ENCODE measurements around the gene SPEF1.

Gene SPEF1

DNA sequence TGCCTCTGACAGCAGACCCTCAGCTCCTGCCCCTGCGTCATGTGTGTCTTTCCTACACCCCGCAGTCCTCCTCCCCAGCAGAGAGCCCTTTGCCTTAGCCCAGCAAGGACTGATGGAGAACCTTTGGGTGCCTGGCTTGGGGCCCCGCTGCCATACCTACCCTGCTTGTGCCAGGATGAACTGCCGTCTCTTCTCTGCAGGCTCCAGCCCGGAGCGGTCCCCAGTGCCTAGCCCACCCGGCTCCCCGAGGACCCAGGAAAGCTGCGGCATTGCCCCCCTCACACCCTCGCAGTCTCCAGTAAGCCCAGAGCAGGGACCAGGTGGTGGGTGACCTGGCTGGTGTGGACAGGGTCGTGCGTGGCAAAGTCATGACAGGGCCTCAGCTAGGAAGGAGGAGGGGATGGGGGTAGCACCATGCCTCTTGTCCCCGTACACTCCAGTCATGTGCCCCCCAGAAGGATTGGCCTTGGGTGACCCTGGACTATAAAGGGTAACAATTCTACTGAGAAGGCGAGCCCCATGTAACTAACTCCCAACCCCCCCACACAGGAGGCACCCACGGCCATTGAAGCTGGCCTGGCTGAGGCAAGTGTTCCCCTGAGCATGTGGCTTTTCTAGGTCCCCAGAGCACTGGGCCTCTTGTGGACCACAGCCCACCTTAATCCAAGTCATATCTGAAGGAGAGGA lies 40.5 kb downstream of the SPEF1 start:
- H3K4me3 ChIP-seq, result no peak overlapping the region
- peak overlapping the region in 8 of 21 experiments; percentile 34 to 83 (median 65) for H3K27ac ChIP-seq

DNA sequence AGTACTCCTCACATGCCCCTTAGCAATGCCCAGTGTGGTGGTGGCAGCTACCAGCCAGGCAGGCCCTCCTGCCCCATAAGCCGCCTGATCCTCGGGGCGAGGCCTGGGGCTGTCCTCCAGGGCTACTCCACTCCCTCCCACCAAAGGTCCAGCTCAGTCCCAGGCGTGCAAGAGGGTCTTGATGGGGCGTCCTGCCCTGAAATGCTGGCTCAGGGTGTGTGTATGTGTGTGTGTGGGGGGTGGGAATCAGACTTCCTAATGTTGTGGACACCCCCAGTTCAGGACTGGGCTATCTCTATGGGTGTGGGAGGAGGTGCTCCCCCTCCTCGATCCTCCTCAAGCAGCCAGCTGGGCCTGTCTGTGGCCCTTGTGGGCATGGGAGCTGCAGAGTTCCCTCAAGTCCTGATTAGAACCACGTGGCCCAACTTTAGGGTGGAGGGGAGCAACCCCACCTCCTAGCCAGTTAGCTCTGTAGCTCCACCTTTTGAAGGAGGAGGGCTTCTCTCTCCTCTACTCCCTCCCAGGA lies 41.3 kb downstream of the SPEF1 start:
- H3K27ac ChIP-seq, result peak overlapping the region in 16 of 21 experiments; percentile 31 to 83 (median 63)
- no peak overlapping the region for H3K4me3 ChIP-seq

DNA sequence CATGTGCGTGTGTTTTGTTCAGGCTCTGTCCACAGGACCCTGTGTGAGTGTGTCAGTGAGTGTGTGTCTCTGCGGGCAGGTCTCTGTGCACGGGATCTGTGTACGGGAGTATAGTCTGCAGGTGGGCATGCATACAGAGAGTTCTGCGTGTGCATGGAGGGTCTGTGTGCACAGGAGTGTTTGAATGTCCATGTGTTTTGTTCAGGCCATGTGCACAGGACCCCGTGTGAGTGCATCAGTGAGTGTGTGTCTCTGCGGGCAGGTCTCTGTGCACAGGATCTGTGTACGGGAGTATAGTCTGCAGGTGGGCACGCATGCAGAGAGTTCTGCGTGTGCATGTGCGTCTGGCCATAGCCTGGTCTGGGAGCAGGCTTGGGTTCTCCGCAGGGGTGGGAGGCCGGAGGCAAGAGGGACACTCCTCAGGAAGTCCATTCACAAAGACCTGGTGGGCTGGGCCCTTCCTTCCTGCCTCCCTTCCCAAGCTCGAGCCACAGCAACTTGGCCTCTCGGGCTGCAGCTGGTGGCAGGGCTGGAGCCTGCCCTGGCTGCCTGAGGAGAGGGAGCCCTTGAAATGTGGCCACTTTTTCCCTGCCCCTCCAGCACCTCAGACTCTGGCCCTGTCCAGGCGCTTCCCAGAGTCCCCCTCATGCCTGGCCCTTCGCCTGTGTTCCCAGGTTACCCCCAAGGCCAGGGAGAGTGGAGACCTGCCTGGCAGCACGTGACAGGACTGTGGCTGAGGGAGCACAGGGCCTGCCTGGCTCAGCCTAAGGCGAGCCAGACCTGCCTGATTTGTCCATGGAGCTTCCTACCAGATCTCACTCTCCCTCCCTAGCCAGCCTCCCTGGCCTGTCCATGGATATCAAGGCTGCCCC lies 42.0 kb downstream of the SPEF1 start:
- Histone ChIP-seq H3K4me3 (no peak overlapping the region), H3K27ac (peak overlapping the region in 15 of 21 experiments; percentile 31 to 83 (median 63))

DNA sequence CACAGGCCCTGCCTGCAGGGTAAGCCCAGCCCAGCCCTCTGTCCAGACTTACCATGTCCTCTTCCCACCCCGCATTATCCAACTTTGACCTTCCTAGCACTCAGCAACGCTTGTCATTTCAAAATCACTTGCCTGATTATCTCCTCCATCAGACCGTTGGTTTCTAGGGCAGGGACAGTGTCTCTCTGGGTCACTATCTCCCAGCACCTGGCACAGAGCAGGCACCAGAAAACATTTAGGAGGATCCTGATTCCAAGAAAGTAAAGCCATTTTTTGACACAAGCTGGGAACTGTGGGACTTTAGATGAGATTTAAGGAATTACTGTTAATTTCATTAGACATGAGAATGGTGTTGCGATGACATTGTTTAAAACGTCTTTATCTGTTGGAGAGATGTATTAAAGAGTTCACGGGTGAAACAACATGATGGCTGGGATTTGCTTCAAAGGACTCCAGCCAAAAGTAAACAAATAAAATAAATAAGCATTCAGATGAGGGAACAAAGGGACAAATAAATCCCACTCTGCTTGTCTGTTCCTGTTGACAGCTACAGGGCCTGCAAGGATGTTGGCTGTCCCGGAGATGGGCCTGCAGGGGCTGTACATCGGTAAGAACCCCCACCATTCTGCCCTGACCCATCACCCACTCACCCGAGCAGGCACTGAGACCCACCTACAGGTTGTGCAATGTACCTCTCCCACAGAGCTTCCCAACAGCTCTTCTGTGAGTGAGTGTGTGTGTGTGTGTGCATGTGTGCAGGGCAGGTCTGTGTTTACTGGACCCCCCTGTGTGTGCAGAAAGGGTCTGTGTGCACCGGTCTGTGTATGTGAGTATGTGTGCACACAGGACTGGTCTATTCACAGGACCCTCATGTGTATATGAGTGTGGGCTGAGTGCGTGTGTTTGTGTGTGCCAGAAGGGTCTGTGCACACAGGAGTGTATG lies 42.9 kb downstream of the SPEF1 start:
- peak overlapping the region in 3 of 21 experiments; percentile 11 to 21 (median 15) for H3K27ac ChIP-seq
- H3K4me3 ChIP-seq, result no peak overlapping the region

DNA sequence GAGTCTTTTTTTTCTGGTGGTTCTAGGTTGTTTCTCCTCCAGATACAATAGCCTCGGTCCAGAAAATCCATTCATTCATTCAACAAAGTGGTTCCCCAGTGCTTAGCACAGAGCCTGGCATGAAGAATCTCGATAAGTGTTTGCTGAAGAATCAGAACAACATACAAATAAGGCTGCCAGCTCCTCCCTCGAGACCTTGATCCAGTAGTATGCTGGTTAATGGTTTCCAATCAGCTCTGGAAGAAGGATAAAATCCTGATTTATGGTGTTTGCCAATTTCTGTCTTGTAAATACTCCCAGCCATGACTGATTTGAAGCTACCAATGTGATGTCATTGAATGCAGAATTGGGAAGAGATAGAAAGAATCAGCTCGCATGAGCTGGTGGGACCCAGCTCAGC lies 45.5 kb downstream of the SPEF1 start:
- H3K4me3 ChIP-seq, result no peak overlapping the region
- no peak overlapping the region for H3K27ac ChIP-seq

DNA sequence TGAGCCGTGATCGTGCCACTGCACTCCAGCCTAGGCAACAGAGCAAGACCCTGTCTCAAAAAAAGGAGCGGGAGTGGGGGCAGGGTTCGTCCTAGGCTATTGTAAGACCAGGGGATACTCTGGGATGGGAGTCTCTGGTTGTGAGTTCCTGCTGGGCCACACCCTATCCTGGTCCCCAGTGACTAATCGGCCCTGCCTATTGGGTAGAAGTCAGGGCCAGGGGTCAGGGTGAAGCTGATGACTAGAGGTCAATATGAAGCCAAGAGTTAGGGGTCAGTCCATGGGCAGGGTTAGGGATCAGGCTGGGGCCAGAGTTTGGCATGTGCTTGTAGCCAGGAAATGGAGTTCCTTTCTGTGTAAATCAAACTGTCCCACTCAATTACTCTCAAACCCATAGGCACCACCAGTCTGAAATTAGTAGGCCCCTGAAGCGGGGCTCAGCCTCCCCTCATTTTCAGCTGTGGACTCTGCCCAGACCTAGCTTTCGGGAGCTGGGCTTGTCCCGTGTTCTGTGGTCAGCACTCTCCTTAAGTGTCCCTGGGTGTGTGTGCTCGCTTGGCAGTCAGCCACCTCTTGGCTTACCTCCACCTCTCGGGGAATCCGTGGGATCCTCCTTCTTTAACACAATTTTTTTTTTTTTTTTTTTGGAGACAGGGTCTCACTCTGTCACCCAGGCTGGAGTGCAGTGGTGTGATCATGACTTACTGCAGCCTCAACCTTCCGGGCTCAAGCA lies 47.0 kb downstream of the SPEF1 start:
- Histone ChIP-seq H3K27ac (peak overlapping the region in 7 of 21 experiments; percentile 17 to 80 (median 49)), H3K4me3 (peak overlapping the region in 3 of 7 experiments; percentile 27 to 40 (median 28))

DNA sequence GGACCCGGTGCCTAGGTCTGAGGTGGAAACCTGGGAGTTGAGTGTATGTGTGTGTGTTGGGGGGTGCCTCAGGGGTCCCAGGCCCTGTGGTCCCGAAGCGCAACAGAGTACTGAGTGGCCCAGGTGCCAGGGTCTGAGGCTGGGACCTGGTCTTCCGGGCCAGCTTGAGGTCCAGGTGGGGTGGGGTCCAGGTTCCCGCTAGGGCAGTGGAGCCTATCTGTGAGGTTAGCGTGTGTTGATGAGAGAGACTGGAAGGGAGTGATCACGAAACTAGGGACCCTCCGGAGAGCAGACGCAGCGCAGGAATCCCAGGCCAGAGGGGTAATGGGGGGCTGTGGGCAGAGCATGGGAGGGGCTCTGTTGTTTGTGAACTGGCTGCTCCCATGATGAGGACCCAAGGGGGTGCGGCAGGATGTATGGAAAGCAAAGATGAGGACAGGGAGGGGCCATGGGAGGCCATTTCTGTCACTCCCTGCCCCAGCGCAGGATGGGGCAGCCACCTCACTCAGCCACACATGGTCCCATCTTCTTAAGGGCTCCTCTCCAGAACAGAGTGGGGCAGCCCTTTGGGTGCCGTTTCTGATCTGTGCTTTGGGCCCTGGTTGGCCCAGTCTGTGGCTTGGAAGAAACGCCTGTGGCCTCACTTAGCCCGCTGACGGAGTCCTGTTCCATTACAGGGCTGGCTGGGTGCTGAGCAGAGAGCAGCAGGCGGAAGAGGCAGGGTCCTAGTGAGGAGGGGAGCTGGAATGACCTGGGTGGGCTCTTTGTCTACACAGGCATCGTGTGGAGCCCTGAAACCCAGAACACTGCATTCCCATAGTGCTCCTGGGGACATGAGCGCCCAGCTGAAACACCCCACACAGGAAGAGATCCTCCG lies 47.9 kb downstream of the SPEF1 start:
- peak overlapping the region; percentile 24 to 40 (median 28) for H3K4me3 ChIP-seq

DNA sequence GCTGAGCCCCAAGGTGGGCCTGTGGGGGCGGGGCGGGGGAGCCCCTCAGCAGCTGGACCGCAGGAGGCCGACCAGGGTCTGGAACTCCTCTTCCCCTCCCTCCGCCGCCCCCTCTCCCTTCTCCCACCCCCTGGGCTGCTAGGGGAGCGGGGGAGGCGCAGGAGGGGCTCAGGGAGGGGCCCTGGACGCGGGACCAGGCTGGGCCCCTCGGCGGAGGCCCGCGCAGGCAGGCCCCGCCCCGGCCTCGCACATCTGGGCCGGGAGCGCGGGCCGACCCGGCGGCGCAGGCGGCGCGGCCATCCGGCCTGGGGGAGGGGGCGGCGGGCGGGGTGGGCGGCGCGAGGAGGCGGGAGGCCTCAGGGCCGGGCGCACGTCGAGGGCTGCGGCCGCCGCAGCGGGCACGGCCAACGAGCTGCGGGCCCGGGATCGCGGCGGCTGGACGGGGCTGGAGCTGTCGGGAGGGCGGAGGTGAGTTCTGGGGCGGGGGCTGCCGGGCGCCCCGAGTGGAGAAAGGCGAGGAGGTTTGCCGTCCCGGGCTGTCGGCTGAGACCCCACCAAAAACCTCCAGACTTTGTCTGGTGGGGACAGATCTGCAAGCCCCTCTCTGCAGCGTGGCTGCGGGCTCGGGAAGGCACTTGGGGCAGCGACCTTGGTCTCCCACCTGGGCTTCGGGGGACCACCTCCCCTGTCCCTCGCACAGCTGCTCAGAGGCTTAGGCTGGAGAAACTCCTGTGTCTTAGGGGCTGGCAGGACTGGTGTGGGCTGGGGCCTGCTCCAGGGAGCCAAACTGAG lies 48.7 kb downstream of the SPEF1 start, which contains the start of gene HSPA12B:
Gene HSPA12B, plus strand, starts transcription at position 359 of the 792 bp plus-strand sequence. CDS start 5,990 bp downstream, outside the sequence.
- Histone ChIP-seq H3K4me3 (peak within 1 kb of the TSS; percentile 24 to 40 (median 28)), H3K27ac (peak within 1 kb of the TSS in 20 of 21 experiments; percentile 12 to 80 (median 56))

More for the DNA sequence above, 47.9 kb downstream of the SPEF1 start:
- peak overlapping the region in 19 of 21 experiments; percentile 22 to 80 (median 50) for H3K27ac ChIP-seq

DNA sequence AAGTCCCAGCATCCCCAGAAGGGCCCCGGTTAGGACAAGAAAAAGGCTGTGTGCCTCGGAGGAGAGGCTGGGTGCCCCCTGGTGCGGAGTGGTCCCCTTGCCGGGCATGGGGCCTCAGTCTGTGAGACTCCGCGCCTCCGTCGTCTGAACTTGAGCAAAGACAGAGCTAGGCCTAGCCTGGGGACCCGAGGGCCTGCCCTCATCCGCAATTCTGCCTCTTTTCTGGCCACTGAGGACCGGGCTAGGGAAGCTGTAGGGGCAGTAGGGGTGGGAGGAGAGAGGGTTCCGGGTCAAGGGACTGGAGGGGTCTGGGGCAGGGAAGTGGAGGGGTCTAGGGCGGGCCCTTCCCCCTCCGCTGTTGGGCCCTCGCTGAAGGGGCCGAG lies 49.3 kb downstream of the SPEF1 start:
- H3K4me3 ChIP-seq, result no peak overlapping the region
- peak overlapping the region in 12 of 21 experiments; percentile 12 to 80 (median 57) for H3K27ac ChIP-seq

DNA sequence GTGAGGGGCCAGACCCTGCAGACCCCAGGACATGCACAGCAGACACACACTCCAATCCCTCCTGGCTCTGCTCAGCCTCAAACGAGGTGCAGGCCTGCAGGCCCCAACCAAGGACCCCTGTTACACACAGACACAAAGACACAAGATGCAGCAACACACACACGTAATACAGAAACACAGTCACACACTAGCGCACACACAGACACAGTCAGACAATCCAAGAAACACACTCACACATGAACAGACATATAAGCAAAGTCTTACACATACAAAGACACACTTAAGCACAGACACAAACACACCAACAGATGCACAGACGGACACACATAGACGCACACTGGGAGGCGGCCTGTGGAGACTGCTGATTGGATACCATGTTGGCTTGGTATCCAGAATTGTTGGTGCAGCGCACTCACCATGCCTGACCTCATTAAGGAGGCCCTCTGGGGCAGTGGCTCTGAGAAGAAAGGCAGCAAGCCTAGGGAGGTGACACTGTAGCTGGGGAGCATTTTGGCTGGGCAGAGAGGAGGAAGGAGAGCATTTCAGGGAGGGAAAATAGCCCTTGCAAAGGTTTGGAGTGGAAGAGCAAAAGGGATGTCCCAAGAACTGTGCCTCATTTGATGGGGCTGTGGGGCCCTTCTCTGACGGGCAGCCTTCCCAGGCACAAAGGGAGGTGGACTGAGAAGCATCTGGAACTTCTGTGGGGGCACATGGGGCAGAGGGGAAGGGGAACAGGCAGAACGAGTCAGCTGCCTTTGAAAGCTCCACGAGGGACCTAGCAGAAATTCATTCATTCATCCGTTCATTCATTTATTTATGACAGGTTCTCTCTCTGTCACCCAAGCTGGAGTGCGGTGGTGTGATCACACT lies 50.2 kb downstream of the SPEF1 start:
- H3K4me3 ChIP-seq, result no peak overlapping the region
- peak overlapping the region in 1 of 21 experiments; percentile 2 for H3K27ac ChIP-seq

DNA sequence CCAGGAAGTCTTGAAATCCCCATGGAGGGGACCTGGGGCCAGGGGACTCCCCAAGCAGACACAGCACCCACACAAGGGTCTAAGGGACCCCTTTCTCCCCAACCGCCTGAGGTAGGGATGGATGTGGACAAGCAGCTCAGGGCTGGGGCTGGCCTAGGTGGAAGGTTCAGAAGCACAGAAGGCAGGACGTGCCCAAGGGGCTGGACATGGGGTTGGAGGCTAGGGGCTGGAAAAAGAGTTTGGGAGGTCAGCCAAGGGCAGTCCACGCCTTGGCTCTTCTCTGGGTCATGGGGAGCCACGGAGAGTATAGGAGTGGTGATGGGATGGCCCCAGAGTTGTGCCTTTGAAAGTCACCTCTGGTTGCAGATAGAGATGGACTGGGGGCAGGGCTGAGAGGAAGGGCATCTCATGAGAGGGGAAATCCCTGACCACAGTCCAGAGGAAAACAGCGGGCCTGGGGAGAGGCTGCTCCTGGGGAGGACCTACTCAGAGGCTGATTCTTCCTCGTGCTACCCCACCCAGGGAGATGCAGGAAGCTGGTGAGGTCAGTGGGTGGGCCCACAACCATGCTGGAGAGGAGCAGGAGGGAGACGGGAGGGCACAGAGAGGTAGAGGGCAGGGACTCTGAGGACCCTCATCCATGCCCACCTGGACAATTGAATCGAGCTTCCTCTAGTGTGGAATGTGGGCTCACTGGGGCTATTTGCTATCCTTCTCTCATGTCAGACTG lies 51.3 kb downstream of the SPEF1 start:
- Histone ChIP-seq H3K4me3 (no peak overlapping the region), H3K27ac (no peak overlapping the region)

DNA sequence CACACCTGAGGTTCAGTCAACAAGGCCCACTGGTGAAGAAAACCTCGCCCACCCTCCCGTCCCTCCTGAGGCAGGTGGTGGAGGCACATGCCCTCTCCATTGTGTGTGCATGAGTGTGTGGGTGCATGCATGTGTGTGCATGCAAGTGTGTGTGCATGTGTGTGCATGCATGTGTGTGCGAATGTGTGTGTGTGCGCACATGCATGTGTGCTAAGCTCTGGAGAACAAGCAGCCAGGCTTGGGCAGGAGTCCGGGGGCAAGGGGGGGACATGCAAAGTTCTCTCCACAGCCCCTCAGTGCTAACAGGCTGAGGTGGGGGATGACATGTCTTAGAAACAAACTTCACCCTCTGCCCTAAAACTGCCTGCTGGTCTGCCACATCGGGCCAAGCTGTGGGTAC lies 51.9 kb downstream of the SPEF1 start:
- no peak overlapping the region for H3K4me3 ChIP-seq
- no peak overlapping the region for H3K27ac ChIP-seq

DNA sequence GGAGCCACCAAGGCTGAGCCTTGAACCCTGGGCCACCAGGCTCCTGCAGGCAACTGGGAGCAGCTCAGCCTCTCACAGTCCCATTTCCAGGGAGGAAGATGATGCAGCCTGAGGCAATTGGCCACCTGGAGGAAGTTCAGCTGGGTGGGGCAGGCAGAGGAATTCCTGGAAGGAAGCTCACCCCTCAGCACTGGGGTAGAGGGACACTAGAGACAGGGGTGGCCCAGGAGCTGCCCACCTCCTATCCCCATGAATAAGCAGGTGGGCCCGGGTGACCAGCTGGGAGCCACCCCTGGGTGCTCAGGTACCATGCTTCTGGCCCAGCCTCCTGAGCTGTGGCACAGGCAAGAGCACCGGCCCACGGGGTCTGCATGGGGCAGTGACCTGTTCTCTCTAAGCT lies 52.4 kb downstream of the SPEF1 start:
- Histone ChIP-seq H3K27ac (peak overlapping the region in 6 of 21 experiments; percentile 9 to 80 (median 26)), H3K4me3 (no peak overlapping the region)

DNA sequence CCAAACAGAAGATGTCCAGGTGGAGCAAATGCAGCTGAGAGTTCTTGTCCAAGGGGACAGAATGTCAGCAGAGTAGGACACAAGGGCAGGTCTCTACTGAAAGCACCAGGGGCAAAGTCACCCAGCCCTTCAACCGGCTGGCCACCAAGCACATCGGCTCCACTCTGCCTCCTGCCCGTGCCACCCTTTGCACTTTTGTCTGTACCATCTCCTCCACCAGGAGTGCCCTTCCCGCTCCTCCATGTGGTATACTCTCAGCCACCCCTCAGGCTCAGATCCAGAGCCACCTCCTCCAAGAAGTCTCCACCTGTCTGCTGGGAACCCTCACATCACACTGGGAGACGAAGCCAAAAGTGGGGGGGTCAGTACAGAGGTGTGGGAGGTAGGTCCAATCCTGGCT lies 52.9 kb downstream of the SPEF1 start:
- Histone ChIP-seq H3K4me3 (no peak overlapping the region), H3K27ac (peak overlapping the region in 11 of 21 experiments; percentile 0 to 80 (median 26))

All from skin epidermis (tissue), 12 donors.